ENCODE results near the gene CDCA3.
"Not testable (repeated sequence)": the region's sequence is repeated elsewhere in the genome, so short reads cannot be mapped to it uniquely, and the experiment has no call there.

The CDCA3 gene

DNA sequence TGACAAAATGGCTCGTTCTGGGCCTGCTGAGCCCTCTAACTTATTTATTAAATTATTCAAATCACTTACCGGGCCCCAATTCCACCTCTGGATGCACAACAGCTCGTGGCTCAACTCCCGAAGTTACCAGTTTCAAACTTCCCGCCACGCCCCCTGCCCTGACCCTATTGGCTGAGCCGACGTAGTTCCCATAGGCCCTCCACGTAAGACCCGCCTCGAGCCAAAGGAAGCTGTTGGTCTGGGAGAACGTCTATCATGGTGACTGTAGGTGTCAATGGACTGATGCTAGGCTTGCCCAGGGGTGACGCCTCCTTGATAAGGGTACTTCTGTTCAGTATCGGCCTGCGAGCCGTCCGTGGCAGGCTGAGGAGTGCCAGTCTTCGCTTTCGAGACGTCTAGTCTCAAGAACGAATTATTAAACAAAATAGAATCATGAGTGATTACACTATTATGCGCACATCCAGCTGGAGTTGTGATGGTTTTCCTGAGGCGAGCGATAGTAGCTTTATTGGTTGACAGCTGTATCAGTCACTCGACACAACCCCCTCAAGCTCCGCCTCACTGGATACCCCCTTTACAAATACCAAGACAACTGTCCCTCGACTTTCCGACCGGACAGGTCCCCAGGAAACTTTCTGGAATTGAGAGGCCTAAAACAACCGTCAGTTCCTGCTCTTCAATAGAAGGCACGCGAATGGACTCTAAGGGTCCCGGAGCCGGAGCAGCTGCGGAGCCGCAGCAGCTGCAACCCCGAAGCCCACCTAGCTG, at the start of gene CDCA3:
CDCA3 (minus strand) TSS at position 134 of the 768 bp plus-strand sequence. CDS start 334 bp downstream, outside the sequence.
- Mint-ChIP-seq H3K27ac (peak within 1 kb of the TSS; percentile 93), H3K36me3 (ENCODE audit: low read depth) (peaks cover 38% of the 10 kb centered on the region), H3K4me1 (ENCODE audit: low read depth) (peaks cover 35% of the 10 kb centered on the region), H3K4me3 (peak within 1 kb of the TSS; percentile 87), H3K27me3 (ENCODE audit: low read depth) (no peaks in the 10 kb centered on the region), H3K9me3 (no peaks in the 10 kb centered on the region)
- peak; percentile 93 for DNase-seq (ENCODE audit: low spot score)

DNA sequence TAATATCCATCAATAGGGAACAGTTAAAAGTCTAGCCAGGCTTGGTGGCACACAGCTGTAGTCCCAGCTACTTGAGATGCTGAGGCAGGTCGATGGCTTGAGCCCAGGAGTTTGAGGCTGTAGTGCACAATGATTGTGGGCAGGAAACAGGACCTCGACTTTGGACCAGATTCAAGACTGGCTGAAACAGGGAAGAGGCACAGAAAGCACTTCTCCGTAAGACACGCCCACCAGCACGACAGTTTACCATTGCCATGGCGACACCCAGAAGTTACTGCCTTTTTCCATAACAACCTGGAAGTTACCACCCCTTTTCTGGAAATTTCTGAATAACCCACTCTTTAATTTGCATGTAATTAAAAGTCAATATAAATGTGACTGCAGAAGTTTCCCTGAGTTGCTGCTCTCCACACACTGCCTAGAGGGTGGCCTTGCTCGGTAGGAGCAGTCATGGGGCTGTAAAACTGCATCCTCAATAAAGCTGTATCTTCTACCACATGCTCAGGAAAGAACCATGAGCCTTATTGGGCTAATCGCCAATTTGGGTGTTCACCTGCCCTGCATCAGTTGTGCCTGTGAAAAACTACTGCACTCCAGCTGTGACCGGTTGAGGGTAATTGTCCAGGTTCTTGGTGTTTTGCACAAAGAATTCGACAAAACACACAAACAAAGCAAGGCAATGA, 48.9 kb upstream of the CDCA3 start:
- no peaks in the 10 kb centered on the region for H3K9me3 Mint-ChIP-seq
- no peak for DNase-seq (ENCODE audit: low spot score)
- peaks cover 13% of the 10 kb centered on the region for H3K4me1 Mint-ChIP-seq (ENCODE audit: low read depth)
- no peak overlapping the region for H3K4me3 Mint-ChIP-seq
- no peaks in the 10 kb centered on the region for H3K36me3 Mint-ChIP-seq (ENCODE audit: low read depth)
- no peaks in the 10 kb centered on the region for H3K27me3 Mint-ChIP-seq (ENCODE audit: low read depth)
- no peak overlapping the region for H3K27ac Mint-ChIP-seq

DNA sequence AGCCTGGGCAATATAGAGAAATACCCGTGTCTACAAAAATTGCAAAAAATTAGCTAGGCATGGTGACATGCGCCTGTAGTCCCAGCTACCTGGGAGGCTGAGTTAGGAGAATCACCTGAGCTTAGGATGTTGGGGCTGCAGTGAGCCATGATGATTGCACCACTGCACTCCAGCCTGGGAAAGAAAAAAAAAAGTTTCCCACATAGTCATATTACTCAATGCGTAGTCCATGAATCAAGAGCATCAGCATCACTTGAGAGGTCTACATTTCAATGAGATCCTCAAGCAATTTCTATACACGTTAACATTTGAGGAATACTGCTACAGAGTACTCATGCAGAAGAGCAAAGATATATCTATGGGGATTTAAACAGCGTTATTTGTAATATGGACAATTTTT, 48.3 kb upstream of the CDCA3 start:
- H3K27me3 Mint-ChIP-seq (ENCODE audit: low read depth): no peaks in the 10 kb centered on the region
- peaks cover 13% of the 10 kb centered on the region for H3K4me1 Mint-ChIP-seq (ENCODE audit: low read depth)
- H3K36me3 Mint-ChIP-seq (ENCODE audit: low read depth): no peaks in the 10 kb centered on the region
- H3K4me3 Mint-ChIP-seq: no peak overlapping the region
- H3K9me3 Mint-ChIP-seq: no peaks in the 10 kb centered on the region
- H3K27ac Mint-ChIP-seq: no peak overlapping the region
- DNase-seq (ENCODE audit: low spot score): no peak

DNA sequence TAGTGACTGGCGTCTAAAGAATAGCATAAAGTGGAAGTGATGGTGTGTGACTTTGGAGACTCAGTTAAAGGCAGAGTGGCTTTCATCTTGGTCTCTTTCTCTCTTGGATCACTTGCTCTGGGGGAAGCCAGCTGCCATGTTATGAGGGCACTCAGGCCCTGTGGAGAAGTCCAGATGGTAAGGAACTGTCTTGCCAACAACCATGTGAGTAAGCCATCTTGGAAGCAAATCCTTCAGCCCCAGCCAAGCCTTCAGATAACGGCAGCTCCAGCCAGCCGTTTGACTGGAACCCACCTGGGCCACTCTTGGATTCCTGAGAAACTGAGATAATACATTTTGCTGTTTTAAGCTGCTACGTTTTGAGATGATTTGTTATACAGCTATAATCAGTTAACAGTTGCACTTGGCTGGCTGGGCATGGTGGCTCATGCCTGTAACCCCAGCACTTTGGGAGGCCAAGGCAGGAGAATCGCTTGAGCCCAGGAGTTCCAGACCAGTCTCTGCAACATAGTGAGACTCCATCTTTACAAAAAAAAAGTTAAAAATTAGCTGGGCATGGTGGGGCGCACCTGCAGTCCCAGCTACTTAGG, 45.9 kb upstream of the CDCA3 start:
- no peak overlapping the region for H3K4me3 Mint-ChIP-seq
- no peak overlapping the region for H3K27ac Mint-ChIP-seq
- H3K4me1 Mint-ChIP-seq (ENCODE audit: low read depth): peaks cover 10% of the 10 kb centered on the region
- DNase-seq (ENCODE audit: low spot score): no peak
- no peaks in the 10 kb centered on the region for H3K36me3 Mint-ChIP-seq (ENCODE audit: low read depth)
- no peaks in the 10 kb centered on the region for H3K9me3 Mint-ChIP-seq
- H3K27me3 Mint-ChIP-seq (ENCODE audit: low read depth): no peaks in the 10 kb centered on the region

DNA sequence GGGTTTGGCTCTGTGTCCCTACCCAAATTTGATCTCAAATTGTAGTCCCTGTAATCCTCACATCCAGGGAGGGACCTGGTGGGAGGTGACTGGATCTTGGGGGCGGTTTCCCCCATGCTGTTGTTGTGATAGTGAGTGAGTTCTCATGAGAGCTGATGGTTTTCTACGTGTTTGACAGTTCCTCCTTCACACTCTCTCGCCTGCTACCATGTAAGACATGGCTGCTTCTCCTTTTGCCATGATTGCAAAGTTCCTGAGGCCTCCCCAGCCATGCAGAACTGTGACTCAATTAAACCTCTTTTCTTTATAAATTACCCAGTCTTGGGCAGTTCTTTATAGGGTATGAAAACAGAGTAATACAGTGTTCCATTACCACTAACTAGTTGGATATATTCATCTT, 43.2 kb upstream of the CDCA3 start:
- peaks cover 12% of the 10 kb centered on the region for H3K4me1 Mint-ChIP-seq (ENCODE audit: low read depth)
- no peaks in the 10 kb centered on the region for H3K27me3 Mint-ChIP-seq (ENCODE audit: low read depth)
- H3K27ac Mint-ChIP-seq: no peak overlapping the region
- DNase-seq (ENCODE audit: low spot score): no peak
- H3K36me3 Mint-ChIP-seq (ENCODE audit: low read depth): peaks cover 2% of the 10 kb centered on the region
- no peaks in the 10 kb centered on the region for H3K9me3 Mint-ChIP-seq
- no peak overlapping the region for H3K4me3 Mint-ChIP-seq

DNA sequence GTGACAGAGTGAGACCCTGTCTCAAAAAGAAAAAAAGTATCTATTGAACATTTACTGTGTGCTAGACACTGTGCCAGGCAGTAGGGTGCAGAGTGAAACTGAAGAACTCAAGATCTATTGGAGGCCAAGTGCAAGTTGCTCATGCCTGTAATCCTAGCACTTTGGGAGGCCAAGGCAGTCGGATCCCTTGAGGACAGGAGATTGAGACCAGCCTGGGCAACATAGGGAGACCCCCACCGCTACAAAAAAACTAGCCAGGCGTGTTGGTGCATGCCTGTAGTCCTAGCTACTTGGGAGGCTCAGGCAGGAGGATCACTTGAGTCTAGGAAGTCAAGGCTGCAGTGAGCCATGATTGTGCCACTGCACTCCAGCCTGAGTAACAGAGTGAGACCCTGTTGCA, 41.6 kb upstream of the CDCA3 start:
- H3K36me3 Mint-ChIP-seq (ENCODE audit: low read depth); DNase-seq (ENCODE audit: low spot score); H3K9me3 Mint-ChIP-seq; H3K27me3 Mint-ChIP-seq (ENCODE audit: low read depth): not testable (repeated sequence)
- peaks cover 12% of the 10 kb centered on the region for H3K4me1 Mint-ChIP-seq (ENCODE audit: low read depth)
- H3K27ac Mint-ChIP-seq: peak overlapping the region; percentile 64
- H3K4me3 Mint-ChIP-seq: peak overlapping the region; percentile 21

DNA sequence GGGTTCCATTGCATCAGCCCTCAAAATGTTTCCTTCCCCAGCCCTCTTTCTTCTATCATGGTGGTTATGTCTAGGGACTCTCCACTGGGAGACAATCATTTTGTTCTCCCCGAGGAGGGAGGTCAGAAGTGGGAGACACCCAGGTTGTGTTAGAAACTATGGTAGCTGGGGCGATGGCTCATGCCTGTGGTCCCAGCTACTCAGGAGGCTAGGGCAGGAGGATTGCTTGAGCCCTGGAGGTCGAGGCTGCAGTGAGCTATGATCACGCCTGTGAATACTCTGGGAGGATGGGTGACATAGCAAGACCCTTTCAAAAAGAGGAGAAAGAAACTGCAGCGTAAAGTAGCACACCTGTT, 40.5 kb upstream of the CDCA3 start:
- H3K4me3 Mint-ChIP-seq: peak overlapping the region; percentile 84
- H3K27me3 Mint-ChIP-seq (ENCODE audit: low read depth): no peaks in the 10 kb centered on the region
- peaks cover 2% of the 10 kb centered on the region for H3K36me3 Mint-ChIP-seq (ENCODE audit: low read depth)
- peak overlapping the region; percentile 88 for H3K27ac Mint-ChIP-seq
- H3K9me3 Mint-ChIP-seq: no peaks in the 10 kb centered on the region
- H3K4me1 Mint-ChIP-seq (ENCODE audit: low read depth): peaks cover 12% of the 10 kb centered on the region
- DNase-seq (ENCODE audit: low spot score): no peak

DNA sequence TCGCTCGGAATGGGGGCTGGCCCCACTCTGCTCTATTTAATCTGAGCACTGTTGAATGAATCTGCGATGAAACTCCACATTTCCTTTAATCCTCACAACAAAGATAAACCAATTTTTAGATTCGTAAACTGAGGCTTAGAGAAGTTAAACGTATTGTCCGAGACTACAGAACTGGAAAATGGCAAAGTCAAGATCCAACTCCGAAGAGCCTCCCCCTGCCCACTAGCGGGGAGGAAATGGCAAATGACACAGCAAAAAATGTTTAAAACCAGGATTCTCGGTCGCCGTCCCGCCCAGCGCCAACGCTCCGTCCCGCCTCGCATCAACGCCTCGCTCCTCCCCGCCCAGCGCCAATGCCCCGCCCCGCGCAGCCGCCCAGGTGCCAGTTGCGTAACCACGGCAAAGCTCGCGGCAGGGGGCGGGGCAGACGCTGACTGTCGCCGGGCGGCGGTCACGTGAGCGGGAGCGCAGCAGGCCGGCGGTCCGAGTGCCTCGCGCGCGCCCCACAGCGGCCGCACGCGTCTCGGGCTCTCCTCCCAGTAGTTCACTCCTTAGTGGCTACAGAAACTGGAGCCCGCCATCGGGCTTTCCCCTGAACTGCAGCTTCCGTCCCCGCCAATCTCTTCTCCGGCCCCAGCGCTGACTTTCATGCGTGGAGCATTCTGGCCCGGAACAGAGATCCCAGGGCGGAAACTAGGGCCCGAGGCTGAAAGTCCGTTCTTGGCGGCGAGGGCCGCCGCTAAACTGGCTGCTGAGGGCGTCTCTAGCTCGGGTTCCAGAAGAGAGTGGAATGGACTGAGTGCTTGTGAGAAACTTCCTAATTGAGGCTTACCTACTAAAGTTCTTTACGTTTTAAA, 39.9 kb upstream of the CDCA3 start:
- Mint-ChIP-seq H3K27ac (peak overlapping the region; percentile 92), H3K27me3 (ENCODE audit: low read depth) (no peaks in the 10 kb centered on the region), H3K4me3 (peak overlapping the region; percentile 84), H3K9me3 (no peaks in the 10 kb centered on the region), H3K4me1 (ENCODE audit: low read depth) (peaks cover 12% of the 10 kb centered on the region), H3K36me3 (ENCODE audit: low read depth) (peaks cover 2% of the 10 kb centered on the region)
- peak; percentile 99 for DNase-seq (ENCODE audit: low spot score)

DNA sequence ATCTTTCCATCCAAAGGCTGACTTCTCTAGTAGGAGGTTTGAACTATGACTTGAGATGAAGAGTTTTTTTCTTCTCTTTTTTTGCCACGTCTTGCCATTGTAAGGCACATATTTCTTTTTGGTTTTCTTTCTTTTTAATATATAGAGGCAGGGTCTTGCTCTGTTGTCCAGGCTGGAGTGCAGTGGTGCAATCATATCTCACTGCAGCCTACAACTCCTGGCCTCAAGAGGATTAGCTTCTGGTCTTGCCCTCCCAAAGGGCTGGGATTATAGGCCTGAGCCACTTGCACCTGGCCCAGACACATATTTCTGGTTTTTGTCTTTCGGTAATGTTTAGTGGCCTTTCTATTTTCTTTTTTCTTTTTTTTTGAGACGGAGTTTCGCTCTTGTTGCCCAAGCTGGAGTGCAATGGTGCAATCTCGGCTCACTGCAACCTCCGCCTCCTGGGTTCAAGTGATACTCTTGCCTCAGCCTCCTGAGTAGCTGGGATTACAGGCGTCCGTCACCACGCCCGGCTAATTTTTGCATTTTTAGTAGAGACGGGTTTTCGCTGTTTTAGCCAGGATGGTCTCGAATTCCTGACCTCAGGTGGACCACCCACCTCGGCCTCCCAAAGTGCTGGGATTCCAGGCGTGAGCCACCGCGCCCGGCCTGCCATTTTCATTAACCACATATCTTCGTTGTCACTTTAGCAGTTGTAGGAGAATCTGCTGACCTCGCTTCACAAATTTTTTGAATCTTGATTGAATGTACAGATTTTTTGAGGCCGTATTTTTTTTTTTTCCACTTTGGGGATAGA, 38.9 kb upstream of the CDCA3 start:
- not testable (repeated sequence) for H3K36me3 Mint-ChIP-seq (ENCODE audit: low read depth); DNase-seq (ENCODE audit: low spot score); H3K9me3 Mint-ChIP-seq; H3K27me3 Mint-ChIP-seq (ENCODE audit: low read depth)
- Mint-ChIP-seq H3K27ac (peak overlapping the region; percentile 92), H3K4me1 (ENCODE audit: low read depth) (peaks cover 12% of the 10 kb centered on the region), H3K4me3 (peak overlapping the region; percentile 84)

DNA sequence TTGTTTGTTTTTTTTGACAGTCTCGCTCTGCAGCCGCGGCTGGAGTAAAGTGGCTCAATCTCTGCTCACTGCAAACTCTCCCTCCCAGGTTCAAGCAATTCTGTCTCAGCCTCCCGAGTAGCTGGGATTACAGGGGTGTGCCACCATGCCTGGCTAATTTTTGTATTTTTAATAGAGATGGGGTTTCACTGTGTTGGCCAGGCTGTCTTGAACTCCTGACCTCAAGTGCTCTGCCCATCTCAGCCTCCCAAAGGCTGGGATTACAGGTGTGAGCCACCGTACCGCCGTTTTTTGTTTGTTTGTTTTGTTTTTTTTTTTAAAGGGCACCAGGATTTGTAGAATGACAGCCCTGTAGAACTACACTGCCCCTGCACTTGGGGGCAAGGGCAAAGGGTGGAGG, 37.7 kb upstream of the CDCA3 start:
- not testable (repeated sequence) for H3K27ac Mint-ChIP-seq; DNase-seq (ENCODE audit: low spot score); H3K4me3 Mint-ChIP-seq; H3K9me3 Mint-ChIP-seq; H3K27me3 Mint-ChIP-seq (ENCODE audit: low read depth)
- Mint-ChIP-seq H3K4me1 (ENCODE audit: low read depth) (peaks cover 12% of the 10 kb centered on the region), H3K36me3 (ENCODE audit: low read depth) (peaks cover 10% of the 10 kb centered on the region)

DNA sequence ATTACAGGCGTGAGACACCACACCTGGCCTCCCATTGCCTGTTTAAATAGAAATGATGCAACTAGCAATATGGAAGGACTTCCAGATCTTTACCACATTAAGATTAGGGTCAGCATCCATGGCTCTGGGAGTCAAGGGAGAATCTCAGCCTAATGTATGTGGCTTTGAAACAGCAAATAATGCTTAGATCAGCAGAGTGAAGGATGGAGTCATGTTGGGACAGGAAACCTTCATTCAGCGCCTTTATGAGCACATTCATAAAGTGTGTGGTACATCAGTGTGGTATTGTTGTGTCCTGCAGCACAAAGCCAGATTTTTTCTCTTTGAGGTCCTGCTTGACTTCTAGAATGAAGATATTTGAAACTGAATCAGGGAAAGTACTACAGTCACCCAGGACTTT, 37.3 kb upstream of the CDCA3 start:
- peaks cover 12% of the 10 kb centered on the region for H3K4me1 Mint-ChIP-seq (ENCODE audit: low read depth)
- no peaks in the 10 kb centered on the region for H3K9me3 Mint-ChIP-seq
- H3K4me3 Mint-ChIP-seq: no peak overlapping the region
- DNase-seq (ENCODE audit: low spot score): no peak
- H3K27ac Mint-ChIP-seq: no peak overlapping the region
- no peaks in the 10 kb centered on the region for H3K27me3 Mint-ChIP-seq (ENCODE audit: low read depth)
- H3K36me3 Mint-ChIP-seq (ENCODE audit: low read depth): peaks cover 11% of the 10 kb centered on the region

DNA sequence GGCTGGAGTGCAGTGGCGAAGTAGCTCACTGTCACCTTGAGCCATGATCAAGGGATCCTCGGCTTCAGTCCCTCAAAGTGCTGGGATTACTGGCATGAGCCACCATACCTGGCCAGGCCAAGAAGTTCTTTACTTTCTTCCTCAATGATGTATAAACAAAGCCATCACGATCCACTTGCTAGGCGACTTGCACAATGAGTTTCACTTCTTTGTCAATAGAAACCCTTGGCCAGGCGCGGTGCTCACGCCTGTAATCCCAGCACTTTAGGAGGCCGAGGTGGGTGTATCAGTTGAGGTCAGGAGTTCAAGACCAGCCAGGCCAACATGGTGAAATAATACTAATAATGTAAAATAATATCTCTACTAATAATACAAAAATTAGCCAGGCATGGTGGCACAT, 36.4 kb upstream of the CDCA3 start:
- Mint-ChIP-seq H3K36me3 (ENCODE audit: low read depth) (peaks cover 14% of the 10 kb centered on the region), H3K4me1 (ENCODE audit: low read depth) (peaks cover 12% of the 10 kb centered on the region), H3K27me3 (ENCODE audit: low read depth) (no peaks in the 10 kb centered on the region), H3K4me3 (no peak overlapping the region), H3K9me3 (no peaks in the 10 kb centered on the region), H3K27ac (no peak overlapping the region)
- DNase-seq (ENCODE audit: low spot score): no peak
